HepG2 (cell line): ENCODE measurements around the gene C5orf15. TPM values are rescaled to one million over a fixed set of nuclear protein-coding genes. Genes with fewer than 3 reads are reported as not detected.

ENCODE experiments used
- ATAC-seq: fragments of 200-7000 bp; cut with Tn5 transposase; 3 replicates; pipeline ENCODE4 v1.9.1; 2020; ENCODE audit warnings: mild to moderate bottlenecking, moderate library complexity
- BruUV-seq: library from RNA; stranded (reverse); fragments of 400-500 nt; replicated peaks from 2 replicates; lab custom pipeline; 2021; lab: Mats Ljungman, UMichigan
- CTCF ChIA-PET: fragments of 300-600 bp; formaldehyde crosslinking; extraction: SDS; loops from one replicate; lab custom pipeline; 2021; ENCODE audit warnings: low total read pairs, inconsistent platforms, low intra/inter-chr PET ratio; lab: Yijun Ruan, JAX
- POLR2A ChIA-PET: fragments of 350-600 bp; sonication (Branson Sonifier 250); formaldehyde crosslinking; loops from one replicate; lab custom pipeline; 2020; ENCODE audit warnings: antibody characterized with exemption, inconsistent platforms; lab: Yijun Ruan, JAX
- DNase-seq: peaks from one replicate; pipeline ENCODE4 v3.0.0-alpha.2; 2015; ENCODE audit warnings: low spot score
- FAIRE-seq: peaks from 3 replicates; lab custom pipeline; 2011; peaks lifted over from hg19 to GRCh38; lab: Jason Lieb, UNC
- H2AFZ ChIP-seq: one replicate; pipeline ENCODE4 v1.6.1; 2011; ENCODE audit warnings: low read length, inconsistent platforms
- H3K27ac ChIP-seq: fragments of 300-600 bp; 3 replicates; pipeline ENCODE4 v1.8.0; 2011; ENCODE audit warnings: mixed run types, mild to moderate bottlenecking, mixed read lengths, low read length, inconsistent platforms; ENCODE audit not compliant: insufficient read depth; ENCODE audit errors: extremely low read length
- H3K27me3 ChIP-seq, 2 experiments: fragments of 200-600 bp in 1 of 2; 2 replicates in 1 of 2; 3 replicates in 1 of 2; pipeline versions ENCODE4 v1.6.0 to v1.8.0; 2011; ENCODE audit warnings: low read length in 2 of 2, mild to moderate bottlenecking in 2 of 2, moderate library complexity in 2 of 2, inconsistent platforms in 1 of 2; ENCODE audit not compliant: insufficient read depth in 2 of 2, control insufficient read depth in 1 of 2
- H3K36me3 ChIP-seq, 2 experiments: fragments of 200-600 bp in 1 of 2; replicated peaks in 1 of 2; 2 replicates in 1 of 2; 3 replicates in 1 of 2; pipeline versions ENCODE4 v1.5.1 to v1.8.0; 2011; ENCODE audit warnings: low read length in 2 of 2, inconsistent platforms in 1 of 2; ENCODE audit not compliant: insufficient read depth in 2 of 2, control insufficient read depth in 1 of 2
- H3K4me1 ChIP-seq: 2 replicates; pipeline ENCODE4 v1.5.1; 2012; ENCODE audit warnings: low read length, inconsistent platforms; ENCODE audit not compliant: insufficient read depth
- H3K4me2 ChIP-seq: 2 replicates; pipeline ENCODE4 v1.6.0; 2011; ENCODE audit warnings: low read depth, low read length, inconsistent platforms
- H3K4me3 ChIP-seq, 3 experiments: fragments of 200-600 bp in 1 of 3; sonication (generic), shearing (Covaris generic) in 1 of 3; replicated peaks in 1 of 3; 2 replicates each; pipeline ENCODE4 v1.5.1; 2011 to 2016; ENCODE audit warnings: low read length in 3 of 3, inconsistent platforms in 2 of 3, low read depth in 2 of 3, mild to moderate bottlenecking in 2 of 3, control low read depth in 1 of 3, mixed read lengths in 1 of 3; ENCODE audit not compliant: insufficient read depth in 1 of 3
- H3K79me2 ChIP-seq: one replicate; pipeline ENCODE4 v1.6.1; 2011; ENCODE audit warnings: low read length, inconsistent platforms; ENCODE audit not compliant: insufficient read depth
- H3K9ac ChIP-seq: 2 replicates; pipeline ENCODE4 v1.6.0; 2011; ENCODE audit warnings: mild to moderate bottlenecking, low read depth, low read length, inconsistent platforms; ENCODE audit not compliant: insufficient read depth
- H3K9me3 ChIP-seq: 2 replicates; pipeline ENCODE4 v1.5.1; 2012; ENCODE audit warnings: mild to moderate bottlenecking, low read length
- H4K20me1 ChIP-seq: 2 replicates; pipeline ENCODE4 v1.6.0; 2011; ENCODE audit warnings: inconsistent platforms, mild to moderate bottlenecking, low read length, moderate library complexity; ENCODE audit not compliant: insufficient read depth
- EED ChIP-seq: sonication (generic); formaldehyde crosslinking; IDR thresholded peaks from 2 replicates; pipeline ENCODE4 v1.5.0; 2020; ENCODE audit warnings: mild to moderate bottlenecking, missing genetic modification reagents
- FOXA1 ChIP-seq, 2 experiments: fragments of 450-650 bp in 1 of 2; sonication (generic) in 1 of 2; formaldehyde crosslinking in 1 of 2; IDR thresholded peaks; 2 replicates each; pipeline versions ENCODE4 v1.4.0 to v1.6.1; 2016 to 2020; ENCODE audit warnings: missing genetic modification reagents in 1 of 2
- KMT2A ChIP-seq: sonication (generic); formaldehyde crosslinking; IDR thresholded peaks from 2 replicates; pipeline ENCODE4 v1.4.0; 2020; ENCODE audit warnings: missing genetic modification reagents
- MAFK ChIP-seq, 2 experiments: IDR thresholded peaks in 1 of 2; conservative IDR thresholded peaks in 1 of 2; 2 replicates each; pipeline ENCODE4 v1.6.1; 2011; ENCODE audit warnings: improper control_type of control experiment in 2 of 2, low read length in 2 of 2
- POLR2AphosphoS2 ChIP-seq: IDR thresholded peaks from 2 replicates; pipeline ENCODE4 v1.6.1; 2011; ENCODE audit warnings: low read depth, low read length, improper control_type of control experiment
- ZBTB3 ChIP-seq: sonication (generic); formaldehyde crosslinking; IDR thresholded peaks from 2 replicates; pipeline ENCODE4 v1.4.0; 2020; ENCODE audit warnings: low read depth, mild to moderate bottlenecking, moderate library complexity, missing genetic modification reagents, borderline replicate concordance
- ZNF274 ChIP-seq: sonication (generic); formaldehyde crosslinking; IDR thresholded peaks from 2 replicates; pipeline ENCODE4 v1.5.1; 2020; ENCODE audit warnings: mild to moderate bottlenecking, missing genetic modification reagents
- WGBS: methylation state at CpG from one replicate; pipeline ENCODE4 v1.1.6; 2017; ENCODE audit warnings: low lambda C conversion rate; 5-methylcytosine and 5-hydroxymethylcytosine counted together
- in situ Hi-C: cut with HindIII; loops from 2 replicates; pipeline ENCODE4 v1.10.0; 2017; ENCODE audit warnings: low pct_unique_long_range_greater_than_20kb; ENCODE audit not compliant: extremely low pct_ligation_motif_present
- intact Hi-C: fragments of 100-400 bp; cut with micrococcal nuclease; formaldehyde crosslinking; loops from one replicate; pipeline ENCODE4 v1.10.0; 2022; ENCODE audit not compliant: unreplicated experiment
- polyA plus RNA-seq, 8 experiments: library from polyadenylated mRNA; depleted of rRNA in 3 of 8; stranded (reverse) in 7 of 8; unstranded in 1 of 8; fragments of >200 nt; fragmentation: Illumina TruSeq in 4 of 8; extraction: Trizol in 4 of 8; gene quantifications; 2 replicates each; pipeline versions ENCODE4 v1.2.1 to v1.2.3, GENCODE V29; 2011 to 2016; ENCODE audit warnings: low read depth in 4 of 8, missing spikeins in 1 of 8, mixed read lengths in 1 of 8; ENCODE audit not compliant: insufficient read depth in 1 of 8
- total RNA-seq, 5 experiments: library from RNA; depleted of rRNA; stranded (reverse); fragments of >200 nt; fragmentation: Illumina TruSeq; extraction: Trizol; gene quantifications; 2 replicates each; pipeline ENCODE4 v1.2.3, GENCODE V29; 2016; ENCODE audit warnings: low read depth in 1 of 5

C5orf15 gene
- total and polyA plus RNA-seq, 2 of the 13 experiments (the other 11 are each of a cell fraction or from before 2014, with no cell fraction given): 58.5 to 82.7 TPM

GRCh38 chr5:133991171-133991910, 22.9 kb upstream of the C5orf15 start:
- TF ChIP-seq MAFK (conservative IDR thresholded peaks at IDR 0.05 in 1 of 2, IDR thresholded peaks at IDR 0.05 in 1 of 2; ENCODE audit: low read length in 2 of 2) (peak; percentile 20 to 45; a peak in 2 of 4 replicates), KMT2A (CRISPR knock-in tag) (no peak)
- peaks cover 23 to 57% of the 10 kb centered on the region in 2 experiments; a peak in 4 of 5 replicates for H3K36me3 ChIP-seq
- ChIA-PET POLR2A (interaction anchor here (2.0 kb wide), 1 partner anchor 14 kb away, joined by 4 read pairs; no protein-coding TSS in a partner anchor), CTCF (no interaction called here)
- no peak overlapping the region for H3K27ac ChIP-seq
- intact Hi-C loops (no loop called here), in situ Hi-C loops (no loop called here)
- H3K9ac ChIP-seq: no peak overlapping the region
- FAIRE-seq (no peak), DNase-seq (no peak), ATAC-seq (no peak)
- H2AFZ ChIP-seq: no peak overlapping the region
- H3K4me2 ChIP-seq: no peak overlapping the region
- H4K20me1 ChIP-seq: peaks cover 62% of the 10 kb centered on the region
- H3K4me3 ChIP-seq: no peak overlapping the region
- H3K4me1 ChIP-seq: peaks cover 39% of the 10 kb centered on the region
- BruUV-seq: no TSS peak
- H3K27me3 ChIP-seq: no peaks in the 10 kb centered on the region
- peaks cover 84% of the 10 kb centered on the region for H3K79me2 ChIP-seq
- H3K9me3 ChIP-seq: no peaks in the 10 kb centered on the region
- 97% methylated on average over 5 of the region's 5 CpGs for WGBS

- intact Hi-C loops: no loop called here
- Histone ChIP-seq H4K20me1 (peaks cover 56% of the 10 kb centered on the region), H3K36me3 (peaks cover 27 to 66% of the 10 kb centered on the region in 2 experiments; a peak in 4 of 5 replicates)
Observed at GRCh38 chr5:133990396-133990795, 22.0 kb upstream of the C5orf15 start.

More at GRCh38 chr5:133990396-133990795, 22.0 kb upstream of the C5orf15 start:
- Histone ChIP-seq H3K4me2 (no peak overlapping the region), H3K27me3 (no peaks in the 10 kb centered on the region), H2AFZ (no peak overlapping the region), H3K9ac (no peak overlapping the region), H3K4me3 (no peak overlapping the region), H3K9me3 (no peaks in the 10 kb centered on the region), H3K27ac (no peak overlapping the region), H3K79me2 (peaks cover 82% of the 10 kb centered on the region), H3K4me1 (peaks cover 30% of the 10 kb centered on the region)
- FAIRE-seq (no peak), DNase-seq (no peak), ATAC-seq (no peak)
- TF ChIP-seq ZBTB3 (CRISPR knock-in tag) (no peak), ZNF274 (CRISPR knock-in tag) (no peak), EED (no peak), POLR2AphosphoS2 (no peak), FOXA1 (IDR thresholded peaks at IDR 0.05) (no peak), FOXA1 (CRISPR knock-in tag; IDR thresholded peaks at IDR 0.05) (no peak)
- CTCF ChIA-PET: no interaction called here
- in situ Hi-C loops: no loop called here
- 96% methylated on average over 6 of the region's 6 CpGs for WGBS
- TSS peak; percentile 18 for BruUV-seq
- POLR2A ChIA-PET: no interaction called here
